ENCODE results near the gene GABRD.

The GABRD gene

GRCh38 chr1:1985375-1986050 lies 33.6 kb upstream of the GABRD start:
- no peak for DNase-seq

- DNase-seq, result no peak
These were observed 32.5 kb upstream of the GABRD start for GRCh38 chr1:1986451-1987141.

GRCh38 chr1:1987142-1987510 lies 32.0 kb upstream of the GABRD start:
- no peak for DNase-seq

DNA sequence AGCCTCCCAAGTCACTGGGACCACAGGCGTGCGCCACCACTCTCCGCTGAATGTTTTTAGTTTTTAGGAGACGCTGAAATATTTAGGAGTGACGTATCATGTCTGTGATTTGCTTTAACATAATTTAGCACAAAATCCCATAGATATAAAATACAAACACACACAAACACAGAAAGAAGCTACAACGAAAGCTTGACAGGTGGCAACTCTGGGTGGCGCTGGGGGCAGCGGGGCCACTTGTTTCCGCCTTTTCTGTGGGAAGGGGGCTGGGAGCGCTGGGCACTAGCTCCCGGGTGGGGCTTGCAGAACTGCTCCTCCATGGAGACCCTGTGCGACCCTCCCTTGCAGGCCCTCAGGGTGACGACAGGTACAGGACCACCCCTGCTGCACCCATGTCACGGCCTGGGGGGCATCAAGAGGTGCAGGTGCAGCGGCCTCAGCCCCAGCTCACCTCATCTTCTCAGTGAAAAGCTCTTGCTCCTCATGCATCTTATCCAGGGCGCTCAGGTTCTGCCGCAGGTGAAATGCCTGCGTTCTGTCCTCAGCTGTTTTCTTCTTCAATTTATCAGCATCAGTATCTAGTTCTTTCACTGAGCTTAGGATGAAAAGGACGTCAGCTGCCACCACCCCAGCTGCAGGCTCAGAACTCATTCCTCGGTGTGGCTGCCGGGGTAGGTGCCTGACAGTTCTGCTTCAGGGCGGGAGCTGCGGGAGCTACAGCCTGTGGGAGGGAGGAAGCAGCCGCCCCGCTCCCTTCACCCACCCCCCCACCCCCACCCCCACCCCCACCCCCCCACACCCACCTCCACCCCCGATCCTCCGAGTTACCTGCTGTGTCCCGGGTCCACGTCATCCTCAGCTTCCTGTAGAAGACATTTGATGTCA lies 30.8 kb upstream of the GABRD start:
- no peak for DNase-seq

GRCh38 chr1:1989102-1989542 lies 30.0 kb upstream of the GABRD start:
- DNase-seq, result no peak

GRCh38 chr1:1989789-1990188 lies 29.4 kb upstream of the GABRD start:
- DNase-seq, result no peak

DNA sequence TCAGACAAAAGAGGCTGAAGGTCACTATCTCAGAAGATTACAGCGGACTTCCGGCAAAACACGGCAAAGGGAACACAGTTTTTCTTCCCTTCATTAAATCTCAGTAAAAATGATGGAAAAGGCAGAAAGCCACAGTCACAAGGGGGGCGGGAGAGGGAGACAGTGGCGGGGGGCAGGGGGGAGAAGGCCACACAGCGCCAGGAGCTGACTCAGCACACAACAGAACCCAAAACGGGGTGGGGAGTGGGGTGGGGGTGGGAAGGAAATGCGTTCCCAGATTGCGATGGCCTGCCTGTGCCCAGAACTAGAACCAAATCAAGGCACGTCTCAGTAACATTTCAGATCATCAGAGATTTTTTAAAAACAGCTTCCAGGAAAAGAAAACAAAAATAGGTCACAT lies 28.9 kb upstream of the GABRD start:
- no peak for DNase-seq

DNA sequence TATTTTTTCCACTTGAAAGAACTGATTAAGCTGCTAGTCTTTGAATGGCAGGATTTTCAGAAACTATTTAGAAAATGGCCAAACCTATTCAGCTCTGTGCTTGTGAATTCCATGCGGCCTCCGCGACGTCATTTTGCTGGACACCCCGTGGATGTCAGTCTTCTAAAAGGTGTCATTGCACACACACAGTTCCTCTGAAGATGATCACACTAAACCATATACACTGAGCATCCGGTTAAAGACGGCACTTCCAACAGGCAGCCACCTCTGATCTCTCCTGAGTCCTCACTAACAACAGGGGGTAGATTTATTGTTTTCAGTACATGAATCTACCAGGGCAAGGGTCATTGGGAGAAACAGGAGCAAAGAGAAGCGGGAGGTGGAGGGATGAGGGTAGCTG lies 24.6 kb upstream of the GABRD start:
- no peak for DNase-seq

- DNase-seq, result no peak
These were observed 22.9 kb upstream of the GABRD start for GRCh38 chr1:1996207-1996651.

- no peak for DNase-seq
These were observed 21.6 kb upstream of the GABRD start for GRCh38 chr1:1997576-1997975.

- DNase-seq, result no peak
These were observed 18.7 kb upstream of the GABRD start for GRCh38 chr1:2000432-2000831.

- DNase-seq, result no peak
These were observed 18.3 kb upstream of the GABRD start for GRCh38 chr1:2000850-2001249.

- no peak for DNase-seq
These were observed 17.3 kb upstream of the GABRD start for GRCh38 chr1:2001773-2002411.

DNA sequence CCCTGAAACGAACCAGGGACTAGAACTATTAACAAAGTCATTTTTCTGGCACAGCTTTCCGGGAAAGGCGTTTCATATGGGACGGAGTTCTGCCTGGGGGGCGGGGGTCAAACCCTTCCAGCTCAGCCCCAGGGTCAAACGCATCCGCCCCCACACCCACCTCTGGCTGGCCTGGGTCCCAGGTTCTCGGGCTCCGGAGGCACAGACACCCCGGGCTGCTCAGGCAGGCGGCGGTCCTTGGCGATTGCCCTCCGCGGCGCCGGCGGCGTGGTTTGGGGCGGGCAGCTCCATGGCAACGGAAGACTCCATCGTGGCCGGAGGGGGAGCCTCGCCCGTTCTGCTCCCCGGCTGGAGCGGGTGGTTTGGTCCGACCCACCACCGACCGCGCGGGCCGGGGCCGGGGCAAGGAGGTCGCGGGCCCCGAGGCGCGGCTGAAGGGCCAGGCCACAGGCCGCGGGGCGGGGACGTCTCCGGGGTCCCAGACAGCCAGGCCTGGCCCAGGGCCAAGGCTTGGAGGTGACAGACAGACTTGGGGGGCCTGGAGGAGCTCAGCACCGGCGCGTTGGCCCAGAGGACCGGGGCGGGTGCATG lies 15.5 kb upstream of the GABRD start, which contains the start of gene CFAP74:
Gene CFAP74 (minus strand): TSS at position 246 of the 591 bp plus-strand sequence. CDS start 12,830 bp downstream, outside the sequence.
- DNase-seq, result peak; percentile 13

GRCh38 chr1:2004856-2005255 lies 14.3 kb upstream of the GABRD start:
- DNase-seq, result no peak

DNA sequence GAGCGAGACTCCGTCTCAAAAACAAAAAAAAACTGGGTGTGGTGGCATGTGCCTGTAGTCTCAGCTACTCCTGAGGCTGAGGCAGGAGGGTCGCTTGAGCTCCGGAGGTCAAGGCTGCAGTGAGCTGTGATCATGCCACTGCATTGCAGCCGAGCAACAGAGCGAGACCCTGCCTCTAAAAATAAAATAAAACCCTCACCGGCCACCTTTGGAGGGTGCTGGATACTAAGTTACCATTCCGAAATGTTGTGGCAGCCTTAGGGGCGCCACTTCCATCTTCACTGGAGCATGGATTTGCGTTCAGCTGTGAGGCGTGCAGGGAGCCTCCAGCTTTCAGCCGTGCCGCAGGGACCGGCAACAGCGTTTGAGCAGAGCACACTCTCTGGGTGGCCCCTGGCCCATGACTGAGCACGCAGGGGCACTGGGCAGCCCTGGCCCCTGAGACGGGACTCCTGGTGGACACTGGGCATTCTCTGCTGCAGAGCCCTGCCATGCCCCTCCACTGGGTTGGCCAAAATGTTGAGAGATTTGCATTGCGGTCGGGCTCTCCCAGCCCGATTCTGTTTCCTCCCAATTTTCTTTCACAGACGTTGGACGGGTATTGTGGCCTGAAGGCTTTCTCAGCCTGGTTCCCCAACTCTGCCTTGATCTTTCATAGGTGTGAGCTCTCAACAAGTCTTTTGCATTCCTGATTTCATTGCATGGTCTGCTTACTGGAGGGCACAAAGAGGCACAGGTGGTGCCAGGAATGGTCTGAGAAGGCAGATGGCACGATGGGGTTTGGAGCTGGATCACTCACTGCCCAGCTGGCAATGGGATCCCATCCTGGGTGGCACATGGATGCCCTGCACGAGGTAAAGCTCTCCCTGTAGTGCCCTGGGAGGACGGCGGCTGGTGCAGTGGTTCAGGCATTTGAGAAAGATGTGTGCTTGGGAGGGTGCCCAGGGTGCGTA lies 9.8 kb upstream of the GABRD start:
- no peak for DNase-seq

DNA sequence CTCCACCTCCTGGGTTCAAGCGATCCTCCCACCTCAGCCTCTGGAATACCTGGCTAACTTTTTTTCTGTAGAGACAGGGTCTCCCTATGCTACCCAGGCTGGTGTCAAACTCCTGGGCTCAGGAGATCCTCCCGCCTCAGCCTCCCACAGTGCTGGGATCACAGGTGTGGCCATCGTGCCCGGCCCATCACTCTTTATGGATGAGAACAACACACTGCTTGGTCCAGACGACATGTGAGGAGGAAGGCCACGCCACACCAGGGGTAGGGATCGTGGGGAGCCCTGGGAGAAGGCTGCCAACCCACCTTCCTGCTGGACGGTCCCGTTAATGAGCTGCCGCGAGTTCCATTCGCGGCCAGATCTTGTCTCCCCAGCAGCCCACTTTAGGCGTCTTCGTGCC lies 5.0 kb upstream of the GABRD start:
- no peak for DNase-seq

DNA sequence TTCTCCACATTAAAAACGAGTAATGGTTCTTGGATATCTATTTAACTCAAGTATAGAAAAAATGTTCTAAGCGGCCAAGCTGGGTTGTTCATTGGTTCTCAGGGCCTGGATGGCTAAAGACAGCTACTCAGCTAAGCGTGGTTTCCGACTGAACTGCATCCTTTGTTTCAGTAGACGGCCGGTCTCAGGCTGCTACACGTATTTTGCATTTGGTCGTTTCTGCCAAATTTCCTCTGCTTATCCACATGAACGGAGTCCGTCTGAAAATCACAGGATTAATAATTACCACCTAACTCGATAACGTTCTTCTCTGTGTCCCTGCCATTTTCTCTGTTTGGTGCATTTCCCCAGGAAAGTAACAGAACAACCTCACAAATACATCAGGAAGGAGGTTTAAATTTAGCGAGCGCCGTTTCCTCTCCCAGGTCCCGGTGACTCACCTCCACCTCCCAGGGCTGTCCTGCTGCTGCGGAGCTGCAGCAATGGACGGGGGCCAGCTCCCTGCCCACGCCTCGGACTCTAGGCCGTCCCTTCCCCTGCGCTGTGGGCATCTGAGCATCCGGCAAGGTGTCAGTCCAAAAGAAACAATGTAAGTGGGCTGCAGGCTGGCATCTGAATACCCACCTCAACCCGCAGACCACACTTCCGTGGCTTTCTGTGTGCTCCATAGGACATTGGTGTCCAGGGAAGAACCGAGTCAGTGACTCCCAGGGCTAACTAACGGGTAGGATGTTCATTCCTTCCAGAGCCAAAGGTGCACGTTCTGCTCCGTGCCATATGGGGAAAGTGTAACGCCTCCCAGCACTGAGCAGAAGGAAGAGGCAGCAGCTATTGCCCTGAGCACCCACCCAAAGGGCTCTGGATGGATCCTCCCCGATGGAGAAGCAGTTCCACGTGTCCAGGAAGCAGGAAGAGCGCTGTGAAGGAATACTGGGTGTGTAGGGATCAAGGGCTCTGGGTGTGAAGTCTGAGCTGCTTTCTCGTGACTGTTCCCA lies 4.1 kb upstream of the GABRD start:
- no peak for DNase-seq

DNA sequence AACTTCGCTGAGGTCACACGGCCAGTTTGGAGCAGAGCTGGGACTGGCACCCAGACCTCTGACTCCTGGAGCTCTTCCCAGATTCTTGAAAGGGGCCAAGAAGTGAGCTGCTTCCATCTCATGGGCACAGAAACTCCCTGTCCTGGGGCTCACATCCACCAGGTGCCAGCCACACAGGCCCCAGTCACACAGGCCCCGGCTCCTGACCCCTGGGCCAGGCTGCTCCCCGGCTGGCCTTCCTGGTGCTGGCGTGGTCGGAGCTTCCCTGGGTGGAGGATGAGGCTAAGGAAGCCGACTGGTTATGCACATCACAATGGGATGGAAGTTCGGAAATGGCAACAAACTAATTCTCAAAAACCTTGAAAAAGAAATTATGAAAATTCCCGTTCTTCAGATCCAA lies 3.0 kb upstream of the GABRD start:
- no peak for DNase-seq
